Endothelial cell (in vitro differentiated cells): ENCODE results near the gene KIF6. TPM values are rescaled to one million over a fixed set of nuclear protein-coding genes. Genes with fewer than 3 reads are reported as not detected.

Experiments
- DNase-seq: peaks from one replicate; pipeline ENCODE4 v3.0.0; 2021; ENCODE audit warnings: low spot score
- H3K27ac Mint-ChIP-seq: one replicate; pipeline ENCODE4 v1.8.0; 2021; ENCODE audit warnings: mixed read lengths, inconsistent platforms; ENCODE audit not compliant: unreplicated experiment
- H3K27me3 Mint-ChIP-seq: one replicate; pipeline ENCODE4 v1.8.0; 2021; ENCODE audit warnings: mild to moderate bottlenecking, moderate library complexity, mixed read lengths, inconsistent platforms; ENCODE audit not compliant: unreplicated experiment
- H3K36me3 Mint-ChIP-seq: one replicate; pipeline ENCODE4 v1.8.0; 2021; ENCODE audit warnings: mild to moderate bottlenecking, low read depth, mixed read lengths, inconsistent platforms; ENCODE audit not compliant: unreplicated experiment
- H3K4me1 Mint-ChIP-seq: one replicate; pipeline ENCODE4 v1.8.0; 2021; ENCODE audit warnings: mild to moderate bottlenecking, mixed read lengths, inconsistent platforms; ENCODE audit not compliant: unreplicated experiment
- H3K4me3 Mint-ChIP-seq: one replicate; pipeline ENCODE4 v1.8.0; 2021; ENCODE audit warnings: mild to moderate bottlenecking, mixed read lengths, inconsistent platforms; ENCODE audit not compliant: unreplicated experiment
- H3K9me3 Mint-ChIP-seq: one replicate; pipeline ENCODE4 v1.8.0; 2021; ENCODE audit warnings: mixed read lengths, inconsistent platforms; ENCODE audit not compliant: unreplicated experiment
- CTCF ChIP-seq: fragments of 200-600 bp; sonication (generic); IDR thresholded peaks from one replicate; pipeline ENCODE4 v1.5.0; 2021; ENCODE audit warnings: antibody characterized with exemption; ENCODE audit not compliant: unreplicated experiment
- total RNA-seq: library from RNA; stranded (reverse); fragmentation: NEBNext Ultra II Directional; extraction: Animal tissue kit (Norgen Biotek cat#: 25700); gene quantifications from one replicate; pipeline ENCODE4 v1.2.1, GENCODE V29; 2021; ENCODE audit not compliant: unreplicated experiment

KIF6 gene
- total RNA-seq, 1 donor from 2014 or later: 0.46 TPM

DNA sequence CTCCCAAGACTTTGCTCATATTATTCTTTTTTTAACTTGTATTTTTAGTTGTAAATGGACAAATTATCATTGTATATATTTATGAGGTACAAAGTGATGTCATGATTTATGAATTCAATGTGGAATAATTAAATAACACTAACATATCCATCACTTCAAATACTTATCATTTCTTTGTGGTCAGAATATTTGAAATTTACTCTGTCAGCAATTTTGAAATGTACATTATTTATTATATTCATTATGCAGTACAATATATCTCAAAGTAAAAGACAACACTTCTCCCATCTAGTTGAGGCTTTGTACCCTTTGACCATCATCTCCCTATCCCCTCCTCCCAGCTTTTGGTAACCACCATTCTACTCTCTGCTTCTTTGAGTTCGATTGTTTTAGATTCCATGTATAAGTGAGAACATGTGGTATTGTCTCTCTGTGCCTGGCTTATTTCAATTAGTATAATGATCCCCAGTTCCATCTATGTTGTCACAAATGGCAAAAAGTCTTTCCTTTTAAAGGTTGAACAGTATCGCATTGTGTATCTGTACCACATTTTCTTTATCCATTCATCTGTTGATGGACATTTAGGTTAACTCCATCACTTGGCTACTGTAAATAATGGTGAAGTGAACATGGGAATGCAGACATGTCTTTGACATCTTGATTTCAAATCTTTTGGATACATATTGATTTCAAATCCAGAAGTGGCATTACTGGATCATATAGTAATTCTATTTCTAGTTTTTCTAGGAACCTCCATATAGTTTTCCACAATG is 197.2 kb downstream of the KIF6 start:
- TF ChIP-seq CTCF: no peak
- Mint-ChIP-seq H3K4me1 (no peaks in the 10 kb centered on the region), H3K4me3 (no peak overlapping the region)

GRCh38 chr6:39524007-39524406 is 201.2 kb downstream of the KIF6 start:
- Mint-ChIP-seq H3K4me1 (no peaks in the 10 kb centered on the region), H3K36me3 (no peaks in the 10 kb centered on the region), H3K27me3 (no peaks in the 10 kb centered on the region), H3K4me3 (no peak overlapping the region), H3K9me3 (no peaks in the 10 kb centered on the region), H3K27ac (no peak overlapping the region)
- TF ChIP-seq CTCF: no peak
- no peak for DNase-seq

More for the DNA sequence above, 197.2 kb downstream of the KIF6 start:
- Mint-ChIP-seq H3K27me3 (peaks cover 3% of the 10 kb centered on the region), H3K27ac (no peak overlapping the region), H3K36me3 (peaks cover 7% of the 10 kb centered on the region), H3K9me3 (peaks cover 6% of the 10 kb centered on the region)
- DNase-seq: no peak

DNA sequence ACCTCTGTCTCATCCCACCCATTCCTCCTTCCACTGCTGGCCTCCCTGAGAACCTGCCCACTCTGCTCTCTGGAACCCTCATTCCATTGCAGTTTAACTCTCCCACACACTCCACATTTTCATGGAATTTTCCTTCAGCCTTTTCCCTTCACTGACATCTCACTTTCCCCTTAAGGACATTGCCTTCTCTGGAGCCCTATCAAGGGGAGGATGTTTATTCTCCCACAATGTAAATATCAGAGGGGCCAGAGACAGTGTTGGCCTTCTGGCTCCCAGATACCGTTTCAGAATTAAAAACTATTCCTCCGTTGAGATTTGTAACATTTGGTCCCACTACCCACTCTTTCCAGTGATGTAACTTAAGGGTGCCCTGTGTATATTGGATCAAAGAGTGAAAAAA is 203.2 kb downstream of the KIF6 start:
- no peak overlapping the region for H3K4me3 Mint-ChIP-seq
- no peaks in the 10 kb centered on the region for H3K9me3 Mint-ChIP-seq
- H3K4me1 Mint-ChIP-seq: no peaks in the 10 kb centered on the region
- H3K27me3 Mint-ChIP-seq: no peaks in the 10 kb centered on the region
- no peak for TF ChIP-seq CTCF
- no peaks in the 10 kb centered on the region for H3K36me3 Mint-ChIP-seq
- H3K27ac Mint-ChIP-seq: no peak overlapping the region
- no peak for DNase-seq

- Mint-ChIP-seq H3K4me1 (no peaks in the 10 kb centered on the region), H3K4me3 (no peak overlapping the region), H3K36me3 (no peaks in the 10 kb centered on the region), H3K27ac (no peak overlapping the region), H3K9me3 (no peaks in the 10 kb centered on the region), H3K27me3 (no peaks in the 10 kb centered on the region)
- no peak for TF ChIP-seq CTCF
- no peak for DNase-seq
Observed at GRCh38 chr6:39520916-39521315, 204.3 kb downstream of the KIF6 start.

DNA sequence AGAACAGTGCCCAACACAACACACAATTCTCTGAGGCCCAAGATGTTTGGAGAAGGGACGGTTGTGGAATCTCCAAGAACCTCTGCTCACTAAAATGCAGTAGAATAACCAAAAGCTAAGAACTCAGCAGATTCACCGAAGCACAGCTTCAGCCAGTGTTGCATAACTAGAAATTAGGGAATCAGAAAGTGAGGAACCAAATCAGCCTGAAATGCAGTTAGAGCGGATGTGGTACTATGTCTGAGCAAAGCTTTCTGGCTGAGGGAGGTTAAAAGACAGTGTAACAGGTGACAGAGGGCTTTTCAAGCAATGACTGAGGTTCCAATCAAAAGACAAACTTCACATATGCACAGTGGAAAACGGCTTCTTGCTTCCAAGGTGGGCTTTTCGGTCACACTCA is 204.8 kb downstream of the KIF6 start:
- H3K27ac Mint-ChIP-seq: no peak overlapping the region
- no peak overlapping the region for H3K4me3 Mint-ChIP-seq
- no peaks in the 10 kb centered on the region for H3K9me3 Mint-ChIP-seq
- no peak for DNase-seq
- no peaks in the 10 kb centered on the region for H3K27me3 Mint-ChIP-seq
- H3K36me3 Mint-ChIP-seq: no peaks in the 10 kb centered on the region
- H3K4me1 Mint-ChIP-seq: no peaks in the 10 kb centered on the region
- TF ChIP-seq CTCF: no peak
